HUES64 (cell line): ENCODE measurements around the gene PRC1.

Experiments
- H3K27ac ChIP-seq: 2 replicates; pipeline ENCODE4 v1.7.0; 2013; ENCODE audit warnings: low read depth, low read length, inconsistent platforms
- H3K27me3 ChIP-seq: 2 replicates; pipeline ENCODE4 v1.6.1; 2013; ENCODE audit warnings: mild to moderate bottlenecking, low read length; ENCODE audit not compliant: insufficient read depth
- H3K36me3 ChIP-seq: 2 replicates; pipeline ENCODE4 v1.6.1; 2013; ENCODE audit warnings: mild to moderate bottlenecking, low read length; ENCODE audit not compliant: insufficient read depth
- H3K4me1 ChIP-seq: 2 replicates; pipeline ENCODE4 v1.6.1; 2013; ENCODE audit warnings: mild to moderate bottlenecking, low read length, moderate library complexity; ENCODE audit not compliant: insufficient read depth
- H3K4me3 ChIP-seq: 2 replicates; pipeline ENCODE4 v1.5.1; 2013; ENCODE audit warnings: mild to moderate bottlenecking, low read length, moderate library complexity
- H3K9ac ChIP-seq: 2 replicates; pipeline ENCODE4 v1.6.1; 2013; ENCODE audit warnings: mild to moderate bottlenecking, low read depth, low read length
- H3K9me3 ChIP-seq: 2 replicates; pipeline ENCODE4 v1.6.1; 2013; ENCODE audit warnings: low read depth, low read length; ENCODE audit not compliant: insufficient read depth
- WGBS: fragments of 150-250, 120-280 bp; methylation state at CpG from one replicate; pipeline ENCODE4 v1.1.7; 2013; ENCODE audit warnings: missing lambda C conversion rate; 5-methylcytosine and 5-hydroxymethylcytosine counted together

The PRC1 gene

DNA sequence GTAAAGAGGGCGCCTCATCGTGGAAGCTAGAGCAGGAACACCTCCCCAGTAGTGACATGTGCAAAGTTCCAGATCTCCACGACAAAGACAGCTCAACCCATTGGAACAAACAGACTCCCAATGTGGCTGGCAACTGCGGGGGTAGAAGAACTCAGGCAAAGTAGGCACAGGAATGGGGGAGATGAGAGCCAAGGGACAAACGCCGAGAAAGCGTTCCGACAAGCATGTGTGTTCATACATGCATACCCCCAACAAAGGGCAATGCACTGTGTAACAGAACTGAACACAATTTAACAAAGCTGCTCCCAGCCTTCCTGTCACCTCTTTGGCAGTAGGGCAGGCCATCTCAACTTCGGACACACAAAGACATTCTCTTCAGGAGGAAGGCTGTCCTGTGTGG, 28.1 kb downstream of the PRC1 start:
- H3K27ac ChIP-seq: no peak overlapping the region
- WGBS: 92% methylated on average over 9 of the region's 9 CpGs
- no peaks in the 10 kb centered on the region for H3K4me1 ChIP-seq
- H3K4me3 ChIP-seq: no peak overlapping the region
- H3K27me3 ChIP-seq: no peaks in the 10 kb centered on the region
- no peaks in the 10 kb centered on the region for H3K9me3 ChIP-seq
- peaks cover 96% of the 10 kb centered on the region for H3K36me3 ChIP-seq
- H3K9ac ChIP-seq: no peak overlapping the region

DNA sequence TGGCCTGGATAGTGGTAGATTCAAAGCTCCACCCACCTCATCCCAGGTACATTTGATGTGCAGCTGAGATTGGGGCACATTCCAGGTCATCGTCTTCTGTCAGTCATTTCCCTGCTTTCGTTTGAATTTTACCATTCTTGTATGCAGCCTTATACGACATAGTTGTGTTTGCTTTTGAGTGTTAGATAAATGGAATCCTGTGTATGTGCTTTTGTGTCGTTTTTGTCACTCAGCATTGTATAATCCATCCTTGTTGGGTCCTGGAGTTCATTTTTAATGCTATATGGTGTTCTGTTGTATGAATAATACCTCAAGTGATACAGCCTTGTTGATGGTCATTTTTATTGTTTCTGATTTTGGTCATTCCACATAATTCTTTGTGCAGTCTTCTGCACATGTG, 32.3 kb downstream of the PRC1 start:
- H3K9ac ChIP-seq: no peak overlapping the region
- peaks cover 70% of the 10 kb centered on the region for H3K36me3 ChIP-seq
- H3K27ac ChIP-seq: no peak overlapping the region
- no peaks in the 10 kb centered on the region for H3K27me3 ChIP-seq
- 93% methylated on average over 4 of the region's 4 CpGs for WGBS
- no peaks in the 10 kb centered on the region for H3K4me1 ChIP-seq
- no peak overlapping the region for H3K4me3 ChIP-seq
- H3K9me3 ChIP-seq: no peaks in the 10 kb centered on the region

DNA sequence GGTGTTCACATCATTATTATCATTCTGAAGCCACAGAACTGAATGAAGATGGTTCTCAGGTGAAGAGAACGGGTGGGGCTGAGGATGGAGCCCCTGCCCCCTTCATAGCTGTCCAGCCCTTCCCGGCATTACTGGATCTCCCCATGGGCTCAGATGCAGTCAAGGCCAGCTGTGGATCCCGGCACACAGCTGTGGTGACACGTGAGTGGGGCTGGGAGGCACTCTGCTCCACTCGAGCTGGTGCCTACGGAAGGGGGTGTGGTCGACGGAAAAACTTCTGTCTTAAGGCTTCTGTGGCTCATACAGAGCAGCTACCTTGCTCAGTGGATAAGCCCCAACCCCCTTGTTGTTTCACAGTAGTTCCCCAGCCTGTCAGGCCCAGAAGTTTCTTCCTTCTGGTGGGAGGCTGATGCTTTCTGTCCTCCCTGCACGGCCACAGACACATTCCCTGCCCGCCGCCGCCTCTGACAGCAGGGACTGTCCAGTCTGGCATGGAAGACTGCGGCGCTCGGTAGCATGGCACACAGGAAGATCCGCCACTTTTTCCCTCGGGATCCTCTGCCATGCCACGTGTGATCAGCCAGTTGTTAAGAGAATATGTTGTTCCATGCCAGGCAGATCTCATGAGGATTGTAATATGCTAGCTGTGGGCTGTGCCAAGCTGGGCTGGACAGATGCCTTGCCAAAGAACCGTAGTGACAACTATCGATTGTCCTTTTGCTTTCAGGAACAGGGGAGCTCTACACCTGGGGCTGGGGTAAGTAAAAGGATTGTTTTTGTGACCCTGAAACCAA, 33.8 kb downstream of the PRC1 start:
- Histone ChIP-seq H3K4me3 (no peak overlapping the region), H3K9ac (no peak overlapping the region), H3K4me1 (peaks cover 9% of the 10 kb centered on the region; the same call in 1 of the 2 replicates), H3K9me3 (no peaks in the 10 kb centered on the region), H3K27me3 (no peaks in the 10 kb centered on the region), H3K27ac (no peak overlapping the region), H3K36me3 (peaks cover 55% of the 10 kb centered on the region)
- WGBS: 95% methylated on average over 20 of the region's 20 CpGs

DNA sequence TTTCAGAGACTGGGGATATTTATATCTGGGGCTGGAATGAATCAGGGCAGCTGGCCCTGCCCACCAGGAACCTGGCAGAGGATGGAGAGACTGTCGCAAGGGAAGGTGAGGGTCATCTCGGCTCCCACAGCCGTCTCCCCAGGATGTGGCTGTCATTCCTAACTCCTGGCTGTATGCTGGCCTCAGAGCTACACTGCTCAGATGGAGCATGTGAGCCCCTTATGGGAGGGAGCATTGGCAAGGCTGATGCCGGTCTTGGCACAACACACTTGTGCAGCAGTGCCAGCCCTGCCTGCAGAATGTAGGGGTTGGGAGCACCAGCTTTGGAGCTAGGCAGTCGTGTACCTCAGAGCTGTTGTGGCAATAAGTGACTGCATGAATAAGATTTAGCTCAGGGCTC, 34.4 kb downstream of the PRC1 start:
- Histone ChIP-seq H3K27ac (no peak overlapping the region), H3K36me3 (peaks cover 51% of the 10 kb centered on the region), H3K9me3 (no peaks in the 10 kb centered on the region), H3K9ac (no peak overlapping the region), H3K4me1 (peaks cover 9% of the 10 kb centered on the region; the same call in 1 of the 2 replicates), H3K4me3 (no peak overlapping the region), H3K27me3 (no peaks in the 10 kb centered on the region)
- WGBS: 92% methylated on average over 5 of the region's 5 CpGs

DNA sequence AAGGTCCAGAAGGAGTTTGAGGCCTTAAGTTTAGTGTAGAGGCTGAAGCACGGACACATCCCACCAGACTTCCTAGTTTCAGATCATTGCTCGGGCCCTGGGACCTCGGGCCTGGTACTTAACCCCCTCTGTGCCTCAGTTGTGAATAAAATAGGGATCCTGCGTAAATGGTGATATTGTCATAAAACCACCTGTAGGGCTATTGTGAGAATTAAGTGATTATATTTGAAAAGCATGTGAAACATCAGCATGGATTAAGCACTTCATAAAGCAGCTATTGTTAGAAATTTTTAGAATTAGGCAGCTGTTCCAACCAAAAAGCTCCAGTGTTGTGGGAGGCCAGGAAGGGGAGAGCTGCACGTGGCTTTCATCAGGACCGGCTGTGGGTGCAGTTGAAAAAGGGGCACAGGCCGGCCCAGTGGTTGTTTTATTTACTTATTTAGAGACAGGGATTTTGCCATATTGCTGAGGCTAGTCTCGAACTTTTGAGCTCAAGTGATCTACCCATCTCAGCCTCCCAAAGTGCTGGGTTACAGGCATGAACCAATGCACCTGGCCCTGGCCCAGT, 35.2 kb downstream of the PRC1 start:
- no peak overlapping the region for H3K9ac ChIP-seq
- WGBS: 90% methylated on average over 7 of the region's 8 CpGs
- no peaks in the 10 kb centered on the region for H3K9me3 ChIP-seq
- no peak overlapping the region for H3K4me3 ChIP-seq
- H3K27ac ChIP-seq: no peak overlapping the region
- H3K36me3 ChIP-seq: peaks cover 45% of the 10 kb centered on the region
- peaks cover 9% of the 10 kb centered on the region; the same call in 1 of the 2 replicates for H3K4me1 ChIP-seq
- no peaks in the 10 kb centered on the region for H3K27me3 ChIP-seq

DNA sequence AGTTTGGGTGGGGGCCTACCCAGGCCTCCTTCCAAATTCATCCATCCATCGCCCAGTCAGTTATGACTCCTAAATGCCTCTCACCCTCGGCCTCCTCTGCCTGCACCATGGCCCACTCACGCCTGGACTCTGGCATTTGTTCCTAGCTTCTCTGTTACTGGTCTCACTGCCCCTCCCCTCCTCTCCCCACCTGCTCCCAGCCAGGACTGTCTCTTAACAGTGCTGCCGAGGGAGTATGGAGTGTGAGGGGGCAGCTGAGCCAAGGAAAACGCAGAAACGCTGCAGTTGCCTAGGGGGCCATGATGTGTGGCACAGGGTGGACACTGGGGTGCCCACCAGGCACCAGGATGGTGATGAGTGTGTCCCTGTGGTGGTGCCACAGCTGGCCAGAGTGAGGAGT, 36.5 kb downstream of the PRC1 start:
- peak overlapping the region; percentile 9; the same call in 1 of the 2 replicates for H3K9ac ChIP-seq
- WGBS: 87% methylated on average over 6 of the region's 6 CpGs

DNA sequence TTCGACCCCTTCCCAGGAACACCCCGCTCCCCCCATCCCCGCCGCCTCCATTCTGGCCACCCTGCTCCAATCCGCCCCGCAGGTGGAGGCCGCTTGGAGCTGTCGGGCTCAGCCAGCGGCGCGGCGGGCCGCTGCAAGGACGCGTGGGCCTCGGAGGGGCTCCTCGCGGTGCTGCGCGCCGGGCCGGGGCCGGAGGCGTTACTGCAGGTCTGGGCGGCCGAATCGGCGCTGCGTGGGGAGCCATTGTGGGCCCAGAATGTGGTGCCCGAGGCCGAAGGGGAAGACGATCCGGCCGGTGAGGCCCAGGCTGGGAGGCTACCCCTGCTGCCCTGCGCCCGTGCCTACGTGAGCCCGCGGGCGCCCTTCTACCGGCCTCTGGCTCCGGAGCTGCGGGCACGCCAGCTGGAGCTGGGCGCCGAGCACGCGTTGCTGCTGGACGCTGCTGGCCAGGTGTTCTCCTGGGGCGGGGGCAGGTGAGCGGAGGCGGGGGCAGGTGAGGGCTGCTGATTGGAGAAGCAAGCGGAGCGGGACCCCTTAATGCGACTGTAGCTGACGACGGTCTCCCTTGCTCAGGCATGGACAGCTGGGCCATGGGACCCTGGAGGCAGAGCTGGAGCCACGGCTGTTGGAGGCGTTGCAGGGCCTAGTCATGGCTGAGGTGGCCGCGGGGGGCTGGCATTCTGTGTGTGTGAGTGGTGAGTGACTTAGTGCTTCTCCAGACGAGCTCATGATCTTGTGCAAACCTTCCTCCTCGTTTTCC, 37.1 kb downstream of the PRC1 start:
- 11% methylated on average over 63 of the region's 63 CpGs for WGBS
- peaks cover 42% of the 10 kb centered on the region for H3K36me3 ChIP-seq
- peak overlapping the region; percentile 74 for H3K4me3 ChIP-seq
- peaks cover 9% of the 10 kb centered on the region; the same call in 1 of the 2 replicates for H3K4me1 ChIP-seq
- peak overlapping the region; percentile 80 for H3K9ac ChIP-seq
- H3K27me3 ChIP-seq: no peaks in the 10 kb centered on the region
- no peaks in the 10 kb centered on the region for H3K9me3 ChIP-seq
- no peak overlapping the region for H3K27ac ChIP-seq

More for the DNA sequence above, 36.5 kb downstream of the PRC1 start:
- peaks cover 9% of the 10 kb centered on the region; the same call in 1 of the 2 replicates for H3K4me1 ChIP-seq
- H3K4me3 ChIP-seq: peak overlapping the region; percentile 74
- peaks cover 44% of the 10 kb centered on the region for H3K36me3 ChIP-seq
- H3K9me3 ChIP-seq: no peaks in the 10 kb centered on the region
- H3K27me3 ChIP-seq: no peaks in the 10 kb centered on the region
- H3K27ac ChIP-seq: no peak overlapping the region

DNA sequence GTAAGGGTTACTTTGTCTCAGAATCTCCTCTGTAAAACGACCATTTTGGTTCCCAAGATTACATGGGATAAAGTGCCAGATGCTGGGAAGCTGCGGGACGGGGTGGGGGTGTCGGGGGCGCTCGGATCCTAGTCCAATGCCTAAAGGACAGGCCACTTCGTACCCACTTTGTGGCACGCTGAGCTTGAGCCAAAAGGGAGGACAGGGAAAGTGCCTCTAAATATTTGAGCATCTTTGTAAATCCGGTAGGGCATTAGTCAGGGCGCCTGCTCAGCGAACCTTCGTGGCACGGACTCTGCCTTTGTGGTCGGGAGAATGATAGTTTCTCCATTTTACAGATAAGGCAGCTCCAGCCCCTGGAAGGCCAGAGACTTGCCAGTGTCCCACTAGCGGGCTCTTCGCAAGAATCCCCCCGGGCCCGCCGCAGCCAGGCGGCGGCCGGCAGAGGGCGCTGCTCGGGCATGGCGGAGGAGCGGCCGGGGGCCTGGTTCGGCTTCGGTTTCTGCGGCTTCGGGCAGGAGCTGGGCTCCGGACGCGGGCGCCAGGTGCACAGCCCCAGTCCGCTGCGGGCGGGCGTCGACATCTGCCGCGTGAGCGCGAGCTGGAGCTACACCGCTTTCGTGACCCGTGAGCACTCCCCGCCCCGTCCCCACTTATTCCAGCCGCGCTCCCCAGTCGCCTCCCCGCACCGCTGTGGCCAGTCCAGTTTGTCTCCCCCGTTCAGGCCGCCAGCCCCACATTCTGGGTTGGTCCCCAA, 37.9 kb downstream of the PRC1 start:
- 9% methylated on average over 56 of the region's 56 CpGs for WGBS
- Histone ChIP-seq H3K9me3 (no peaks in the 10 kb centered on the region), H3K27me3 (no peaks in the 10 kb centered on the region), H3K36me3 (peaks cover 40% of the 10 kb centered on the region), H3K27ac (no peak overlapping the region), H3K9ac (peak overlapping the region; percentile 80), H3K4me3 (peak overlapping the region; percentile 74), H3K4me1 (peaks cover 9% of the 10 kb centered on the region; the same call in 1 of the 2 replicates)

DNA sequence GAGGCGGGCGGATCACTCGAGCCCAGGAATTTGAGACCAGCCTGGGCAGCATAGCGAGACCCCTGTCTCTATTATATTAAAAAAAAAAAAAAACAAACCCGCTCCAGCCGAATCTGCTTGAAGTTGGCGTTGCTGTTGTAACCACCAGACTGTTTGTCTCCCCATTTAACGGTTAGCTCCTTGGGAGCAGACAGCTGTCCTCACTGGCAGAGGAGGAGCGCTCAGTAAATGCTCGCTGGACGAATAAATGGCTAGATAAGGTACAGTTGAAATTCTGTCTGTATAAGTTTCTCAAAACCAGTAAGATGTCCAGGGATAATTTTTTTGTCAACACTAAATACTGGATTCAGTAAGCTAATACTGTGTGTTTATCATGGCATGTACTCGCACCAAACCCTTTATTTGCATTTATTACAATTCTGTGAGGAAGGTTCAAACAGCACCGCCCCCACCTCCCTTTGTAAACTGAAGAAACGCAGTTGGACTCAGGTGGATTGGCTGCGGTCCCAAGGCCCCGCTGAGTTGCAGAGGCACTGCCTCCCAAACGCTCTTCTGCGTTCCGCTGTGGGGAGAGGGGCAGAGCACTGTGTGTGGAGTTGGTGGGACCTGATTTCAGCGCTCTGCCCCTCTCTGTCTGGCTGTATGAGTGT, 38.6 kb downstream of the PRC1 start:
- WGBS: 68% methylated on average over 19 of the region's 20 CpGs
- Histone ChIP-seq H3K27ac (no peak overlapping the region; the same call in 1 of the 2 replicates), H3K27me3 (no peaks in the 10 kb centered on the region), H3K9me3 (no peaks in the 10 kb centered on the region), H3K4me3 (peak overlapping the region; percentile 74), H3K9ac (peak overlapping the region; percentile 89), H3K4me1 (peaks cover 9% of the 10 kb centered on the region; the same call in 1 of the 2 replicates), H3K36me3 (peaks cover 40% of the 10 kb centered on the region)
